ENCODE results near the gene CCDC85B. TPM values are rescaled to one million over a fixed set of nuclear protein-coding genes. Genes with fewer than 3 reads are reported as not detected.

The CCDC85B gene
- total RNA-seq, 1 donor from 2014 or later: 28.6 TPM

- TF ChIP-seq CTCF (IDR thresholded peaks at IDR 0.05): no peak
- Histone ChIP-seq H3K9me3 (no peaks in the 10 kb centered on the region), H3K4me3 (no peak overlapping the region), H3K4me1 (peaks cover 13% of the 10 kb centered on the region), H3K36me3 (no peaks in the 10 kb centered on the region), H3K27me3 (ENCODE audit: low read depth) (peaks cover 8% of the 10 kb centered on the region), H3K27ac (no peak overlapping the region)
- intact Hi-C loops (cut with DNase I): no loop called here
- ATAC-seq (no peak), DNase-seq (no peak)
Measured at GRCh38 chr11:65931773-65932557, 41.5 kb downstream of the CCDC85B start.

GRCh38 chr11:65932558-65932919 is 42.1 kb downstream of the CCDC85B start:
- TF ChIP-seq CTCF (IDR thresholded peaks at IDR 0.05): no peak
- intact Hi-C loops (cut with DNase I): no loop called here
- ATAC-seq: no peak
- Histone ChIP-seq H3K4me3 (no peak overlapping the region), H3K36me3 (no peaks in the 10 kb centered on the region), H3K4me1 (peaks cover 13% of the 10 kb centered on the region), H3K27me3 (ENCODE audit: low read depth) (peaks cover 8% of the 10 kb centered on the region), H3K9me3 (no peaks in the 10 kb centered on the region), H3K27ac (no peak overlapping the region)
- DNase-seq: no peak

- intact Hi-C loops (cut with DNase I): no loop called here
- DNase-seq: no peak
- H3K4me1 ChIP-seq: no peaks in the 10 kb centered on the region
- no peak for ATAC-seq
- H3K36me3 ChIP-seq: no peaks in the 10 kb centered on the region
- H3K27me3 ChIP-seq (ENCODE audit: low read depth): peaks cover 8% of the 10 kb centered on the region
- no peaks in the 10 kb centered on the region for H3K9me3 ChIP-seq
- no peak for TF ChIP-seq CTCF (IDR thresholded peaks at IDR 0.05)
- no peak overlapping the region for H3K4me3 ChIP-seq
- H3K27ac ChIP-seq: no peak overlapping the region
Measured at GRCh38 chr11:65934014-65934413, 43.5 kb downstream of the CCDC85B start.

DNA sequence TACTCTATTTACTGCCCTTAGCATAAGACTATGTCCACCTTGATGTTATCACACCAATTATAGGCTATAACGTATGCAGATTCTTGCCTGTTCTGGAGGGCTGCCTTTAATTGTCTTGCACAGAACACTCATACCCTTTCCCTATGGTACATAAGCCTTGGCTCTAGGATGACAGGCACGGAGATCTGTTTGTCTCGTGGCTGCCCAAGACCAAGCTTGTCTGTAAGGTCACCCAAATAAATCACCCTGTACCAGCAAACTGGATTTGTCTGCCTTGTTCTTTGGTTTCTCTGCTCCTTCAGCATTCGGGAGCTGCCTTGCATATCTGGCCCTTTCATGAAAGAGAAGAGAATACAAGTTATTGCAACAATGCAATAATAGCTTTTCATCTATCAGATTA is 47.3 kb downstream of the CCDC85B start:
- no peak for ATAC-seq
- Histone ChIP-seq H3K27me3 (ENCODE audit: low read depth) (peaks cover 8% of the 10 kb centered on the region), H3K36me3 (no peaks in the 10 kb centered on the region), H3K27ac (no peak overlapping the region), H3K4me3 (no peak overlapping the region), H3K9me3 (no peaks in the 10 kb centered on the region), H3K4me1 (no peaks in the 10 kb centered on the region)
- no peak for DNase-seq
- intact Hi-C loops (cut with DNase I): no loop called here
- no peak for TF ChIP-seq CTCF (IDR thresholded peaks at IDR 0.05)

Other genes with a start within 250 kb of the CCDC85B start
- gene RELA, start 227.8 kb upstream of the CCDC85B start, total RNA-seq: 68.9 TPM
- gene KAT5, start 178.4 kb upstream of the CCDC85B start, total RNA-seq: 82.6 TPM
- gene RNASEH2C, start 169.9 kb upstream of the CCDC85B start, total RNA-seq: 44.4 TPM
- gene AP5B1, start 109.7 kb upstream of the CCDC85B start, total RNA-seq: 46.3 TPM
- gene OVOL1, start 103.6 kb upstream of the CCDC85B start, total RNA-seq: 0.89 TPM
- gene SNX32, start 56.7 kb upstream of the CCDC85B start, total RNA-seq: 0.47 TPM
- 647 TPM for gene CFL1, start 32.5 kb upstream of the CCDC85B start, total RNA-seq
- gene MUS81, start 30.2 kb upstream of the CCDC85B start, total RNA-seq: 52.8 TPM
- 53.9 TPM for gene EFEMP2, start 17.9 kb upstream of the CCDC85B start, total RNA-seq
- gene CTSW, start 10.8 kb upstream of the CCDC85B start, total RNA-seq: 20.6 TPM
- gene FIBP, start 2.2 kb upstream of the CCDC85B start, total RNA-seq: 44.0 TPM
- 2.2 TPM for gene FOSL1, start 9.7 kb downstream of the CCDC85B start, total RNA-seq
- gene C11orf68, start 28.4 kb downstream of the CCDC85B start, total RNA-seq: 36.5 TPM
- 63.3 TPM for gene DRAP1, start 28.8 kb downstream of the CCDC85B start, total RNA-seq
- not detected for gene TSGA10IP, start 54.8 kb downstream of the CCDC85B start, total RNA-seq
- 51.0 TPM for gene SART1, start 71.1 kb downstream of the CCDC85B start, total RNA-seq
- gene EIF1AD, start 111.5 kb downstream of the CCDC85B start, total RNA-seq: 29.0 TPM
- gene BANF1, start 111.8 kb downstream of the CCDC85B start, total RNA-seq: 156 TPM
- gene CST6, start 121.3 kb downstream of the CCDC85B start, total RNA-seq: 11.0 TPM
- 3.6 TPM for gene CATSPER1, start 135.8 kb downstream of the CCDC85B start, total RNA-seq
- not detected for gene GAL3ST3, start 158.5 kb downstream of the CCDC85B start, total RNA-seq
- gene SF3B2, start 161.7 kb downstream of the CCDC85B start, total RNA-seq: 145 TPM
- 50.8 TPM for gene PACS1, start 179.6 kb downstream of the CCDC85B start, total RNA-seq

Measured in lower lobe of right lung (tissue), 2 donors.